GM12872 (cell line): ENCODE data around the gene CLASP1.

Experiments
- TF ChIP-seq, protein P1 (sequence below): IDR thresholded peaks from 3 replicates; pipeline ENCODE4 v1.5.1; 2011; ENCODE audit warnings: low read depth, mild to moderate bottlenecking, low read length, moderate library complexity; ENCODE audit not compliant: insufficient read depth

CLASP1 gene

DNA sequence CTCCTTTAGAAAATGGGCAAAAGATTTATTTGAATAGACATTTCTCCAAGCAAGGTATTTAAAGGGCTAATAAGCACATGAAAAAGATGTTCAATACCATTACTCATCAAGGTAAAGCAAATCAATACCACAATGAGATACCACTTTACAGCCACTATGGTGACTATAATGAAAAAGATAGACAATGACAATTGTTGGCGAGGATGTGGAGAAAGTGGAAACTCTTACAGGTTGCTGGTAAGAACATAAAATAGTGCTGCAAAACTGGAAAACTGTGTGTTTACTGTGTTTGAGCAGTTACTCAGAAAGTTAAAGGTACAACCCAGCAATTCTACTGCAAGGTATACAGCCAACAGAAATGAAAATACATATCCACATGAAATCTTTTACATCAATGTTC is 150.5 kb downstream of the CLASP1 start:
- TF ChIP-seq, protein P1, sequence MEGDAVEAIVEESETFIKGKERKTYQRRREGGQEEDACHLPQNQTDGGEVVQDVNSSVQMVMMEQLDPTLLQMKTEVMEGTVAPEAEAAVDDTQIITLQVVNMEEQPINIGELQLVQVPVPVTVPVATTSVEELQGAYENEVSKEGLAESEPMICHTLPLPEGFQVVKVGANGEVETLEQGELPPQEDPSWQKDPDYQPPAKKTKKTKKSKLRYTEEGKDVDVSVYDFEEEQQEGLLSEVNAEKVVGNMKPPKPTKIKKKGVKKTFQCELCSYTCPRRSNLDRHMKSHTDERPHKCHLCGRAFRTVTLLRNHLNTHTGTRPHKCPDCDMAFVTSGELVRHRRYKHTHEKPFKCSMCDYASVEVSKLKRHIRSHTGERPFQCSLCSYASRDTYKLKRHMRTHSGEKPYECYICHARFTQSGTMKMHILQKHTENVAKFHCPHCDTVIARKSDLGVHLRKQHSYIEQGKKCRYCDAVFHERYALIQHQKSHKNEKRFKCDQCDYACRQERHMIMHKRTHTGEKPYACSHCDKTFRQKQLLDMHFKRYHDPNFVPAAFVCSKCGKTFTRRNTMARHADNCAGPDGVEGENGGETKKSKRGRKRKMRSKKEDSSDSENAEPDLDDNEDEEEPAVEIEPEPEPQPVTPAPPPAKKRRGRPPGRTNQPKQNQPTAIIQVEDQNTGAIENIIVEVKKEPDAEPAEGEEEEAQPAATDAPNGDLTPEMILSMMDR, result no peak

DNA sequence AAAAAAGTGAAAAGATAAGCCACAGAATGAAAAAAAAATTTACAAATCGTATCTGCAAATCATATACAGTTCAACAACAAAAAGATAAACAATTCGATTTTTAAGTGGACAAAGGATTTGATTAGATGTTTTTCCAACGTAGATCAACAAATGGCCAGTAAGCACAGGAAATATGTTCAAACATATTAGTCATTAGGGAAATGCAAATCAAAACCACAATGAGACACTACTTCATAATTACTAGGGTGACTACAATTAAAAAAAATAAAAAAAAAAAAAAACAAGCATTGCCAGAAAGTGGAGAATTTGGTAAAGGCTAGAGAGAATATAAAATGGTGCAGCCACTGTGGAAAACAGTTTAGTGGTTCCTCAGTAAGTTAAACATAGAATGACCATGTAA is 156.9 kb downstream of the CLASP1 start:
- TF ChIP-seq, protein P1, result no peak

DNA sequence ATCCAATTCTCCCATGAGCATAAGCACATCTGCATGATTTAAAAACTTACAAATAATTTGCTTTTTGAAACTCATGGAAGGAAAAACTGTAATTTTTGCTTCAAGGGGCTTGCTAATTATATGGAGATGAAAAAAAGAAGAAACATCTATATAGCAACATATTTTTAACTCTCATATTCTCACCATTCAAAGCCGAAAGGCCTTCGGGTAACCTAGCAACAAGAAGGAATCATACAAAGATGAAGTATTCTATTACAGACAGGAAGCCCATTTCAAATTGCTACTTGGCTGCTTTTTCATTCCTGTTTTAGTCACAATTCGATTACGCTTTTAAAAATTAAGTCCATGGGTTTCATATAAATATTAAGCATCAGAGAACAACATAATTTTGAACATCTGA is 157.7 kb downstream of the CLASP1 start:
- TF ChIP-seq, protein P1, result no peak

DNA sequence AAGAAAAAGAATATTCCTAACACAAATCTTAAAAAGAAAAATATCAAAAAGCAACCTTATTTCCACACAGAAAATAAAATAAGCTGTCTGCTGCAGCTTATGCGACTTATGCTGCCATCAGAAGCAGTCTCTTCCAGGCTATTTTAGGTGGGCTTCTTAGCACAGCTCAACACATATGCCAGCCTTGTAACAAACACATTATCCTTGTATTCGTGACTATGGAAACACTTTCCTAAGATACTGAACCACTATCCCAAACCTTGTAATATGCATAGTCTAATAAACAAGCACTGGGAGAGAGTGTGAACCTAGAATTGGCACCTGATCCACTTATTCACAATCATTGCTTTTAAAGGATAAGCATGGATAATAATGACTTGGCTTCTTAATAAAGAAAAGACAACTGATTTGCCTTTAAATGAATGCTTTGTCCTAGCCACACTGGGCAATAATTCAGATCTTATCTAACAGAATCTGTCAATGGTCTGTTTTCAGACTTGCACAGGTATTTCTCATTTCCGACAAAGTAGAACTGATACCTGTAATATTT is 158.6 kb downstream of the CLASP1 start:
- TF ChIP-seq, protein P1, result no peak

DNA sequence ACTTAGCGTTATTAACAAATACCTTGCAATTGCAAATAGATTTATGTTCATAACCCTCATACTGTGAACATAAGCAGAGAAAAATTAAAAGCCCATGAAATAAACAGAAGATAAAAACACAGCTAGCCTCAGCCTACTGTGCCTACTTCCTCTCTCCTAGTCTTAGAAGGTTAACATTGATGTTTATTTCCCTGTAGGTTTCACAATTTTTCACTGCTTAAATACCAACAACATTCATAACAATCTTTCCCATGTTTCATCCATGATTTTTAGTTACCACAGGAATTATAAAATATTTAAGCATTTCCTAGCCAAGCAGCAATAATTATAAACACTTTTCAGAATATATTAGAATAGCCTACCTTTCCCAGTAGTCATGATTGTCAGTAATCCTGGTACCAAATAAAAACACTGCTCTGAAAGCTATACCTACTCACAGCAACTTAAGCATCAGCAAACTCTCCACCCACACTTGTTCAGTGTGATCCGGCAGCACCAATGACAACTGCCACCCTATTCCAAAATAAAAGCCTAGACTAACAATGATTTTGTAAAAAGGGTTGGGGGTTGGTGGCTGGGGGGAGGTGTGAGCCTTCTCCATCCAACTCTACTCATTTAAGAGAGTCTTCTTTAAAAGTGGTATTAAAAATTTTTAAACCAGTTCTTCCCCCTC is 159.2 kb downstream of the CLASP1 start:
- TF ChIP-seq, protein P1, result no peak

DNA sequence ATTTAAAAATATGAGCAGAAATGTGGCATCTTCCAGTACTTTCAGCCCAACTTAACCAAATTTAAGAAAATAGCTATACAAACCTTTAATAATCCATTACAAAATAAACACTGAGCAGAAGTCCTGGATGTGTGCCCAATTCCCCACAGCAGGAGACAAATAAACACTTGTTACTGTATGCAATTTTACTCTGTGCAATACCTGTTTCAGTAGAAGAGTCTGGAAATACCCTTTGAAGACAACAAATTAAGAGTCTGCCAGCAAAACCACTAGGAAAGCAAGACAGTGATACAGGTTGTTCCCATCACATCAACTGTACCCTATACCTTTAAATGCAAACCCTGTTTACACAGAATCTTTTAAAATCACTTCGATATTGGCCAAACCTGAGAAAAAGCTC is 160.0 kb downstream of the CLASP1 start:
- TF ChIP-seq, protein P1, result no peak

DNA sequence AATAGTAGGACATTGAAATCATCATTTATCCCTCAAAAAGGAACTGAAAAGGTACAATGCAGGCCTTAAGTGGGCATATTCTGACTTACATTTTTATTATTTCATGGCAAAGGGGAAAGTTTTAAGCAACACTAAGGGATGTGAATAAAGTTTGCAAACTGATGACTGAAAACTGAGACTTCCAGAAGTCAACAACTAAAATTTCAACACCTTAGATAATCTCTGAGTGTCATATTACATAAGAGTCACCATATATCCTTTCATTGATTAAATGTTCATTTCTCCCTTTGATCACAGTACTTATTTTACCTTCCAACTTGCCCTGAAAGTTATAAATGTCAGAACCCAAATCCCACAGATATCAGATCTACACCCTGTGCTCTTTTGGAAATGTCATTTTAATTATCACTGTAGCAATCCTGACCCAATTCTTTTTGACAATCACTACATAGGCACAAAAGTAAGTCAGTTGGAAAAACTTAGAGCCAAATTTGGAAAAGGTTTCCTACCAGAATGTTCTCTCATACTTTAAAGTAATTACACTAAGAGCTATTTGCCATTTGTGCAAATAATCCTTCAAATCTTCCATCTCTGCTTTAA is 163.0 kb downstream of the CLASP1 start:
- TF ChIP-seq, protein P1, result no peak
